Lower leg skin (tissue), 3 donors: ENCODE measurements around the gene CPVL.

Experiments
- CTCF ChIP-seq, 3 donors: fragments of 450-650 bp; IDR thresholded peaks; one replicate each; pipeline ENCODE4 v1.5.1; 2016; ENCODE audit warnings: antibody characterized with exemption in 3 of 3, mild to moderate bottlenecking in 3 of 3, moderate library complexity in 2 of 3
- POLR2A ChIP-seq, 2 donors: fragments of 450-650 bp; IDR thresholded peaks; one replicate each; pipeline ENCODE4 v1.6.1; 2016 to 2017; ENCODE audit warnings: antibody characterized with exemption in 2 of 2, mild to moderate bottlenecking in 1 of 2, moderate library complexity in 1 of 2

- no peak for TF ChIP-seq POLR2A (IDR thresholded peaks at IDR 0.05)
- TF ChIP-seq CTCF (IDR thresholded peaks at IDR 0.05) = no peak
Measured at GRCh38 chr7:28990200-28990960, 156.0 kb downstream of the CPVL start.
